ENCODE results near the gene SLC6A6. TPM values are rescaled to one million over a fixed set of nuclear protein-coding genes. Genes with fewer than 3 reads are reported as not detected.

Gene SLC6A6
- total and polyA plus RNA-seq, 2 experiments from 2014 or later, result 27.5 to 150 TPM

- TF ChIP-seq ZNF114 (CRISPR knock-in tag; IDR thresholded peaks at IDR 0.05) (no peak), ZNF331 (CRISPR knock-in tag; IDR thresholded peaks at IDR 0.05; ENCODE audit: low read depth) (no peak), JUNB (IDR thresholded peaks at IDR 0.05; ENCODE audit: unreplicated experiment) (no peak)
These were observed 54.4 kb downstream of the SLC6A6 start (continued) for GRCh38 chr3:14456794-14457193.

GRCh38 chr3:14457481-14457880 lies 55.1 kb downstream of the SLC6A6 start:
- no peaks in the 10 kb centered on the region for H3K9me2 ChIP-seq (ENCODE audit: insufficient read depth)
- H3K36me3 ChIP-seq (ENCODE audit: insufficient read depth), result peaks cover 37% of the 10 kb centered on the region
- H3K4me3 ChIP-seq, result no peak overlapping the region
- Mint-ChIP-seq H3K9me3 (no peaks in the 10 kb centered on the region), H3K27me3 (ENCODE audit: insufficient read depth, low read depth, poor library complexity) (peaks cover 23% of the 10 kb centered on the region), H3K4me3 (no peak overlapping the region), H3K4me1 (peaks cover 13% of the 10 kb centered on the region), H3K27ac (peak overlapping the region; percentile 85), H3K36me3 (ENCODE audit: low read depth) (peaks cover 50% of the 10 kb centered on the region)
- peaks cover 15% of the 10 kb centered on the region for H4K20me1 ChIP-seq (replicated peaks; ENCODE audit: insufficient read depth)
- H3K4me1 ChIP-seq (ENCODE audit: insufficient read depth), result peaks cover 10% of the 10 kb centered on the region
- DNase-seq (ENCODE audit: low spot score) (no peak), ATAC-seq (no peak)
- H3K27ac ChIP-seq (ENCODE audit: low read depth), result peak overlapping the region; percentile 83; the same call in 1 of the 2 replicates
- H3K4me2 ChIP-seq, result no peak overlapping the region
- H3K79me2 ChIP-seq (replicated peaks; ENCODE audit: insufficient read depth), result no peaks in the 10 kb centered on the region
- H3F3A ChIP-seq (replicated peaks; ENCODE audit: low read depth), result 0 out of 2 replicates have a peak, but pooled peaks cover 9% of the 10 kb centered on the region
- no peaks in the 10 kb centered on the region for H3K27me3 ChIP-seq (ENCODE audit: insufficient read depth)
- no peak overlapping the region for H2AFZ ChIP-seq
- TF ChIP-seq EZH2 (IDR thresholded peaks at IDR 0.05; ENCODE audit: low read depth, unreplicated experiment) (no peak), ZNF462 (CRISPR knock-in tag; IDR thresholded peaks at IDR 0.05) (no peak), CREB1 (CRISPR knock-in tag; IDR thresholded peaks at IDR 0.05; ENCODE audit: low read depth) (no peak), CTCF (conservative IDR thresholded peaks at IDR 0.05; ENCODE audit: low read depth in 2 of 2) (no peak), ZNF331 (CRISPR knock-in tag; IDR thresholded peaks at IDR 0.05; ENCODE audit: low read depth) (no peak), NANOG (IDR thresholded peaks at IDR 0.05; ENCODE audit: borderline replicate concordance) (no peak), ZNF114 (CRISPR knock-in tag; IDR thresholded peaks at IDR 0.05) (no peak)

All from GM23338 (cell line).